ENCODE results near the gene TLE7.

GRCh38 chr16:71453036-71453435, 11.2 kb upstream of the TLE7 start:
- TF ChIP-seq SIN3A (IDR thresholded peaks at IDR 0.05; ENCODE audit: borderline replicate concordance, insufficient read depth, low read length) = no peak
- no peak for TF ChIP-seq POLR2AphosphoS5 (IDR thresholded peaks at IDR 0.05; ENCODE audit: low read depth, low read length)
- TF ChIP-seq TAF1 (IDR thresholded peaks at IDR 0.05; ENCODE audit: borderline replicate concordance, insufficient read depth, low read length) = no peak

Measured in PFSK-1 (cell line).